Astrocyte (in vitro differentiated cells and primary cell): ENCODE results near the gene OBSL1. TPM values are rescaled to one million over a fixed set of nuclear protein-coding genes. Genes with fewer than 3 reads are reported as not detected.
A peak's percentile ranks its signal among the peaks of the same experiment; 100 is the strongest.

Experiments
- DNase-seq: peaks from one replicate; pipeline ENCODE4 v3.0.0-alpha.2; 2010; ENCODE audit warnings: low read depth
- FAIRE-seq: peaks from 2 replicates; lab custom pipeline; 2011; peaks lifted over from hg19 to GRCh38; lab: Jason Lieb, UNC
- H2AFZ ChIP-seq: 2 replicates; pipeline ENCODE4 v1.6.0; 2012; ENCODE audit warnings: low read depth, low read length, inconsistent platforms
- H3K27ac ChIP-seq: 2 replicates; pipeline ENCODE4 v1.5.1; 2011; ENCODE audit warnings: low read depth, low read length, inconsistent platforms
- H3K27me3 ChIP-seq: 2 replicates; pipeline ENCODE4 v1.6.0; 2011; ENCODE audit warnings: low read length, inconsistent platforms; ENCODE audit not compliant: insufficient read depth
- H3K36me3 ChIP-seq: 2 replicates; pipeline ENCODE4 v1.5.1; 2011; ENCODE audit warnings: low read length, inconsistent platforms; ENCODE audit not compliant: insufficient read depth
- H3K4me1 ChIP-seq: 2 replicates; pipeline ENCODE4 v1.5.1; 2011; ENCODE audit warnings: low read length, inconsistent platforms; ENCODE audit not compliant: insufficient read depth
- H3K4me2 ChIP-seq: 2 replicates; pipeline ENCODE4 v1.6.0; 2012; ENCODE audit warnings: low read length, inconsistent platforms
- H3K4me3 ChIP-seq: 2 replicates; pipeline ENCODE4 v1.5.1; 2011; ENCODE audit warnings: low read depth, mild to moderate bottlenecking, low read length, inconsistent platforms; ENCODE audit not compliant: insufficient read depth
- H3K79me2 ChIP-seq: 2 replicates; pipeline ENCODE4 v1.6.0; 2012; ENCODE audit warnings: mild to moderate bottlenecking, low read length, inconsistent platforms; ENCODE audit not compliant: insufficient read depth
- H3K9ac ChIP-seq: 2 replicates; pipeline ENCODE4 v1.6.0; 2012; ENCODE audit warnings: mild to moderate bottlenecking, low read length, inconsistent platforms
- H3K9me3 ChIP-seq: 2 replicates; pipeline ENCODE4 v1.5.1; 2012; ENCODE audit warnings: low read depth, mild to moderate bottlenecking, low read length, inconsistent platforms; ENCODE audit not compliant: insufficient read depth
- H4K20me1 ChIP-seq: 2 replicates; pipeline ENCODE4 v1.6.0; 2012; ENCODE audit warnings: low read length, inconsistent platforms; ENCODE audit not compliant: insufficient read depth
- H3K27ac Mint-ChIP-seq: one replicate; pipeline ENCODE4 v1.8.0; 2021; ENCODE audit warnings: mild to moderate bottlenecking, mixed read lengths; ENCODE audit not compliant: unreplicated experiment
- H3K27me3 Mint-ChIP-seq: one replicate; pipeline ENCODE4 v1.8.0; 2021; ENCODE audit warnings: low read depth, mixed read lengths; ENCODE audit not compliant: unreplicated experiment
- H3K36me3 Mint-ChIP-seq: one replicate; pipeline ENCODE4 v1.8.0; 2021; ENCODE audit warnings: low read depth, mixed read lengths; ENCODE audit not compliant: unreplicated experiment
- H3K4me1 Mint-ChIP-seq: one replicate; pipeline ENCODE4 v1.8.0; 2021; ENCODE audit warnings: low read depth, mixed read lengths; ENCODE audit not compliant: unreplicated experiment
- H3K4me3 Mint-ChIP-seq: one replicate; pipeline ENCODE4 v1.8.0; 2021; ENCODE audit warnings: mild to moderate bottlenecking, moderate library complexity, mixed read lengths; ENCODE audit not compliant: unreplicated experiment
- H3K9me3 Mint-ChIP-seq: one replicate; pipeline ENCODE4 v1.8.0; 2021; ENCODE audit warnings: mild to moderate bottlenecking, mixed read lengths; ENCODE audit not compliant: unreplicated experiment
- CTCF ChIP-seq: IDR thresholded peaks from 2 replicates; pipeline ENCODE4 v1.5.1; 2011; ENCODE audit warnings: low read depth, mild to moderate bottlenecking, inconsistent platforms, low read length, moderate library complexity; ENCODE audit not compliant: insufficient read depth
- EZH2 ChIP-seq: IDR thresholded peaks from 2 replicates; pipeline ENCODE4 v1.6.1; 2012; ENCODE audit warnings: mild to moderate bottlenecking, low read length, inconsistent platforms; ENCODE audit not compliant: insufficient read depth
- total RNA-seq: library from RNA; stranded (reverse); gene quantifications from 2 replicates; pipeline ENCODE4 v1.2.1, GENCODE V29; 2021

OBSL1 gene
- total RNA-seq, 1 donor from 2014 or later, result 77.5 TPM

- Histone ChIP-seq H3K27me3 (peaks cover 31% of the 10 kb centered on the region), H4K20me1 (peaks cover 8% of the 10 kb centered on the region), H3K4me2 (no peak overlapping the region), H2AFZ (no peak overlapping the region), H3K79me2 (no peaks in the 10 kb centered on the region), H3K9ac (no peak overlapping the region), H3K27ac (no peak overlapping the region), H3K4me1 (peaks cover 21% of the 10 kb centered on the region), H3K36me3 (no peaks in the 10 kb centered on the region), H3K9me3 (no peaks in the 10 kb centered on the region), H3K4me3 (no peak overlapping the region)
- Mint-ChIP-seq H3K4me3 (no peak overlapping the region), H3K27me3 (peaks cover 33% of the 10 kb centered on the region), H3K9me3 (no peaks in the 10 kb centered on the region), H3K27ac (no peak overlapping the region), H3K36me3 (peaks cover 3% of the 10 kb centered on the region), H3K4me1 (peaks cover 19% of the 10 kb centered on the region)
- FAIRE-seq, result no peak
- TF ChIP-seq CTCF (no peak), EZH2 (peak; percentile 41)
- no peak for DNase-seq
Measured at GRCh38 chr2:219511547-219512325, 59.6 kb downstream of the OBSL1 start.

GRCh38 chr2:219510512-219511135 is 60.7 kb downstream of the OBSL1 start:
- H3K4me1 Mint-ChIP-seq, result peaks cover 17% of the 10 kb centered on the region
- Histone ChIP-seq H4K20me1 (peaks cover 8% of the 10 kb centered on the region), H3K36me3 (no peaks in the 10 kb centered on the region), H3K4me2 (peak overlapping the region; percentile 87), H3K27ac (no peak overlapping the region), H3K4me3 (no peak overlapping the region), H3K4me1 (peaks cover 24% of the 10 kb centered on the region), H3K79me2 (no peaks in the 10 kb centered on the region), H3K27me3 (peaks cover 31% of the 10 kb centered on the region), H2AFZ (no peak overlapping the region), H3K9ac (no peak overlapping the region), H3K9me3 (no peaks in the 10 kb centered on the region)
- no peak for DNase-seq
- H3K27ac Mint-ChIP-seq, result no peak overlapping the region
- peak overlapping the region; percentile 73 for H3K4me3 Mint-ChIP-seq
- TF ChIP-seq CTCF, result no peak
- TF ChIP-seq EZH2, result no peak
- no peaks in the 10 kb centered on the region for H3K9me3 Mint-ChIP-seq
- peaks cover 3% of the 10 kb centered on the region for H3K36me3 Mint-ChIP-seq
- peaks cover 23% of the 10 kb centered on the region for H3K27me3 Mint-ChIP-seq
- FAIRE-seq, result no peak
